ENCODE data around the gene PTPN14. TPM values are rescaled to one million over a fixed set of nuclear protein-coding genes. Genes with fewer than 3 reads are reported as not detected.

The PTPN14 gene
- total and polyA plus RNA-seq, 12 donors = 5.0 to 71.6 (median 42.3) TPM

DNA sequence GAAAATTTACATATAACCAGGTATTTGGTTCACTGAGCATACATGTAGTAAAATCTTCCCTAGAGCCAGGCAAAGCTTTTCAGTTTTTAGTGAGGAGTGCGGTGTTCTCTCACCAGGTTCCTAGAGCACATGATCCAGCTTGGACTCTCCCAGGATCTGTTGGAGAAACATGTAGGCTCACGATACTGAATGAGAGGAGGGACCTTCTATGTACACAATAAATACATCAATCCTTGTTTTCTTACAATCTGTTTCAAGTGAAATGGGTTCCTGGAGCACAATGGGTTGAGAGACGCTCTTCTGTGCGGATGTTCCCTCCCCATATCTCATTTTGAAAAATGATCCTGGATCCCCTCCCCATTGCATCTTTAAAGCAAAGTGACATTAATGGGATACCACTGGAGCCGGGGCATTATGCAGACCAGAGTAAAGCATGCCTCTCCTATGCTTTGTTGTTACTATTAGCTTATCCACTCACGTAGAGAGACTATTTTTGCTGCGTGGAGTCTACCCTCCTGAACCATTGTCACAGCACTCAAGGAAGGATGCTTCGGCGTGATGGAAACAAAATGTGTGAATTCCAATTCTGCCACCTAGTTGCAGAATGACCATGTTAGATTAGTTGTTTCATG is 251.1 kb downstream of the PTPN14 start:
- WGBS, 2 donors = 76 to 87% methylated on average over 9 of the region's 9 CpGs
- no peaks in the 10 kb centered on the region for H3K9me3 ChIP-seq
- no peak for TF ChIP-seq CTCF (IDR thresholded peaks at IDR 0.05)
- H3K36me3 ChIP-seq = peaks cover 0 to 7% (median 0%) of the 10 kb centered on the region in 9 donors
- DNase-seq (no peak), ATAC-seq (no peak)
- no peak overlapping the region for H3K27ac ChIP-seq
- H3K4me1 ChIP-seq = peaks cover 0 to 80% (median 25%) of the 10 kb centered on the region in 9 donors
- intact Hi-C loops (cut with DNase I) = no loop called here
- no peak overlapping the region for H3K4me3 ChIP-seq
- H3K27me3 ChIP-seq = no peaks in the 10 kb centered on the region

Other genes starting within 250 kb of the PTPN14 start
- gene CENPF, start 51.6 kb upstream of the PTPN14 start, total RNA-seq = 1 to 10 TPM in 5 of 10 donors, under 1 TPM in 5; 0.15 to 8.7 (median 0.84) TPM
- gene CENPF, start 51.6 kb upstream of the PTPN14 start, polyA plus RNA-seq = under 1 TPM; 0.37 to 0.51 TPM